Suprapubic skin (tissue), 4 donors: Measurements from ENCODE around the gene LCN9. TPM values are rescaled to one million over a fixed set of nuclear protein-coding genes. Genes with fewer than 3 reads are reported as not detected.

Source experiments
- DNase-seq, 2 donors: peaks; one replicate each; pipeline ENCODE4 v3.0.0-alpha.2; 2019; ENCODE audit warnings: low spot score in 2 of 2
- H3K27ac ChIP-seq: fragments of 200-600 bp; sonication (generic); one replicate; pipeline ENCODE4 v1.5.1; 2019
- H3K27me3 ChIP-seq: fragments of 200-600 bp; sonication (generic); one replicate; pipeline ENCODE4 v1.5.1; 2019
- H3K36me3 ChIP-seq: fragments of 200-600 bp; sonication (generic); one replicate; pipeline ENCODE4 v1.5.1; 2019
- H3K4me1 ChIP-seq: fragments of 200-600 bp; sonication (generic); one replicate; pipeline ENCODE4 v1.5.1; 2019
- H3K4me3 ChIP-seq: fragments of 200-600 bp; sonication (generic); one replicate; pipeline ENCODE4 v1.5.1; 2019; ENCODE audit warnings: mild to moderate bottlenecking
- H3K9me3 ChIP-seq: fragments of 200-600 bp; sonication (generic); one replicate; pipeline ENCODE4 v1.5.1; 2019
- CTCF ChIP-seq, 2 donors: fragments of 200-600 bp in 1 of 2; fragments of 450-650 bp in 1 of 2; sonication (generic) in 1 of 2; IDR thresholded peaks; one replicate each; pipeline ENCODE4 v1.5.1; 2016 to 2019; ENCODE audit warnings: antibody characterized with exemption in 2 of 2, mild to moderate bottlenecking in 1 of 2, moderate library complexity in 1 of 2
- EP300 ChIP-seq: sonication (generic); formaldehyde crosslinking; IDR thresholded peaks from one replicate; pipeline ENCODE4 v1.6.1; 2017; ENCODE audit warnings: antibody characterized with exemption
- POLR2A ChIP-seq, 2 donors: fragments of 450-650 bp; IDR thresholded peaks; one replicate each; pipeline ENCODE4 v1.6.1; 2017; ENCODE audit warnings: antibody characterized with exemption in 2 of 2, mild to moderate bottlenecking in 2 of 2, moderate library complexity in 2 of 2
- POLR2AphosphoS5 ChIP-seq, 3 donors: sonication (generic); formaldehyde crosslinking; IDR thresholded peaks; one replicate each; pipeline ENCODE4 v1.6.1; 2017; ENCODE audit warnings: antibody characterized with exemption in 3 of 3
- WGBS: methylation state at CpG from one replicate; pipeline ENCODE4 v1.1.5; 2018; 5-methylcytosine and 5-hydroxymethylcytosine counted together
- total RNA-seq, 4 donors: library from RNA; depleted of rRNA; stranded (reverse); fragments of >200 nt; gene quantifications; one replicate each; pipeline ENCODE4 v1.1.0, GENCODE V29; 2016

Gene LCN9
- total RNA-seq, 4 donors from 2014 or later = not detected

GRCh38 chr9:135695642-135696041 is 32.5 kb downstream of the LCN9 start:
- no peak overlapping the region for H3K27ac ChIP-seq
- H3K36me3 ChIP-seq = no peaks in the 10 kb centered on the region
- no peak for TF ChIP-seq POLR2A (IDR thresholded peaks at IDR 0.05)
- TF ChIP-seq EP300 = no peak
- no peak for TF ChIP-seq CTCF (IDR thresholded peaks at IDR 0.05)
- no peak for TF ChIP-seq POLR2AphosphoS5 (IDR thresholded peaks at IDR 0.05)
- H3K4me1 ChIP-seq = no peaks in the 10 kb centered on the region
- no peak for DNase-seq
- H3K27me3 ChIP-seq = peaks cover 59% of the 10 kb centered on the region
- WGBS = no CpG with 5 or more reads among the region's 12 CpGs
- H3K4me3 ChIP-seq = no peak overlapping the region
- H3K9me3 ChIP-seq = no peaks in the 10 kb centered on the region

DNA sequence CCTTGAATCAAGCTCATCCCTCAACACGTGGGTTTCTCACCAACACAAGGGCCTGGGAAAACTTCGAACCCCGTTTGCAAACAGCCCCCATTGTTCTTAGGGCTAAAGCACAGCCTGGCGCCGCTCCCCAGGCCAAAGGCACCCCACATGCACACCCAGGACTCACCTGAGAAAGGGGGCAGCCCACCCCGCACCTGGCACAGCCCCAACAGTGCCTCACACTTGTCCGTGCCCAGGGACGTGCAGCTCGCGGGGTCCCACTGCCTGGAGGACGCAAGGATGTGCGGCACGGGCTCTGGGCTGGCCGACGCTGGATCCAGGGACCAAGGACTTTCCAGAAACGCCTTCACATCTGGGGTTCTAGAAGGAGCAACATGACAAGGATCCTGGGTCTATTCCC is 33.3 kb downstream of the LCN9 start:
- Histone ChIP-seq H3K27ac (no peak overlapping the region), H3K4me1 (peaks cover 2% of the 10 kb centered on the region), H3K27me3 (peaks cover 63% of the 10 kb centered on the region), H3K4me3 (no peak overlapping the region), H3K9me3 (no peaks in the 10 kb centered on the region), H3K36me3 (no peaks in the 10 kb centered on the region)
- TF ChIP-seq CTCF (IDR thresholded peaks at IDR 0.05) (no peak), POLR2A (IDR thresholded peaks at IDR 0.05) (no peak), POLR2AphosphoS5 (IDR thresholded peaks at IDR 0.05) (no peak), EP300 (no peak)
- no peak for DNase-seq
- 72% methylated on average over 15 of the region's 16 CpGs for WGBS

- Histone ChIP-seq H3K4me3 (no peak overlapping the region), H3K27ac (no peak overlapping the region), H3K36me3 (no peaks in the 10 kb centered on the region), H3K27me3 (peaks cover 69% of the 10 kb centered on the region), H3K4me1 (peaks cover 9% of the 10 kb centered on the region), H3K9me3 (no peaks in the 10 kb centered on the region)
- TF ChIP-seq EP300 (no peak), POLR2A (IDR thresholded peaks at IDR 0.05) (no peak), POLR2AphosphoS5 (IDR thresholded peaks at IDR 0.05) (no peak), CTCF (IDR thresholded peaks at IDR 0.05) (no peak)
- no peak for DNase-seq
- WGBS = 75% methylated on average over 15 of the region's 15 CpGs
Observed at GRCh38 chr9:135697226-135697625, 34.1 kb downstream of the LCN9 start.

DNA sequence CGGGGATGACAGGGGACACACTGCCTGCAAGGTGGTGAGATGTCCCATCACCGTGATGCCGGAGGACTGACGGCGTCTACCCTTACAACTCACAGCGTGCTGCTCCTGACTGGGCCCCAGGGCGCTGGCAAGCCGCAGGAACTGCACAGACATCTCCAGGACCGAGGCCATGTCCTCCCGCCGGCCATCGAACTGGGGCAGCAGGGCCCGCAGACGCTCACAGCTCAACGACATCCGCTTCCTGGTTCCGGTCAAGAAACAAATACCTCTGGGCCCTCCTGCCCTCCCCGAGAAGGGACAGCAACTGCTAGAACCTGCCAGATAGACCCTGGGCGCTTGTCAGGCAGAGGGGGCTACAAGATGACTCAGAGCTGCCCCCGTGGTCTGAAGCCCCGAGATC is 35.1 kb downstream of the LCN9 start:
- 57% methylated on average over 1 of the region's 21 CpGs for WGBS
- no peak for TF ChIP-seq POLR2A (IDR thresholded peaks at IDR 0.05)
- TF ChIP-seq CTCF (IDR thresholded peaks at IDR 0.05) = no peak
- TF ChIP-seq EP300 = no peak
- no peak for TF ChIP-seq POLR2AphosphoS5 (IDR thresholded peaks at IDR 0.05)
- Histone ChIP-seq H3K4me3 (no peak overlapping the region), H3K36me3 (no peaks in the 10 kb centered on the region), H3K27me3 (peaks cover 69% of the 10 kb centered on the region), H3K9me3 (no peaks in the 10 kb centered on the region), H3K27ac (no peak overlapping the region), H3K4me1 (peaks cover 13% of the 10 kb centered on the region)
- DNase-seq = no peak

- Histone ChIP-seq H3K36me3 (no peaks in the 10 kb centered on the region), H3K4me1 (peaks cover 13% of the 10 kb centered on the region), H3K27ac (no peak overlapping the region), H3K9me3 (no peaks in the 10 kb centered on the region), H3K27me3 (peaks cover 69% of the 10 kb centered on the region), H3K4me3 (no peak overlapping the region)
- DNase-seq = no peak
- WGBS = 60% methylated on average over 16 of the region's 19 CpGs
- TF ChIP-seq CTCF (IDR thresholded peaks at IDR 0.05) (no peak), POLR2AphosphoS5 (IDR thresholded peaks at IDR 0.05) (no peak), POLR2A (IDR thresholded peaks at IDR 0.05) (no peak), EP300 (no peak)
Observed at GRCh38 chr9:135698767-135699166, 35.7 kb downstream of the LCN9 start.
